Spleen (tissue), 11 donors: ENCODE data around the gene TMEM132D. TPM values are rescaled to one million over a fixed set of nuclear protein-coding genes. Genes with fewer than 3 reads are reported as not detected.

ENCODE experiments used
- DNase-seq: peaks from one replicate; pipeline ENCODE4 v3.0.0-alpha.2; 2020
- H3K27ac ChIP-seq, 8 donors: fragments of 200-600 bp; sonication (generic) in 7 of 8; 1 replicate in 4 of 8; 2 replicates in 4 of 8; pipeline versions ENCODE4 v1.5.0 to v1.8.0; 2016 to 2021; ENCODE audit warnings: inconsistent platforms in 4 of 8, mild to moderate bottlenecking in 4 of 8, moderate library complexity in 1 of 8
- H3K27me3 ChIP-seq, 7 donors: fragments of 200-600 bp; sonication (generic) in 6 of 7; replicated peaks in 1 of 7; 1 replicate in 4 of 7; 2 replicates in 3 of 7; pipeline versions ENCODE4 v1.5.0 to v1.8.0; 2016 to 2021; ENCODE audit warnings: inconsistent platforms in 3 of 7, mild to moderate bottlenecking in 1 of 7
- H3K36me3 ChIP-seq, 6 donors: fragments of 200-600 bp; sonication (generic) in 5 of 6; 1 replicate in 4 of 6; 2 replicates in 2 of 6; pipeline versions ENCODE4 v1.5.0 to v1.8.0; 2016 to 2021; ENCODE audit warnings: inconsistent platforms in 2 of 6
- H3K4me1 ChIP-seq, 6 donors: fragments of 200-600 bp; sonication (generic) in 5 of 6; 1 replicate in 3 of 6; 2 replicates in 3 of 6; pipeline versions ENCODE4 v1.5.0 to v1.8.0; 2016 to 2021; ENCODE audit warnings: inconsistent platforms in 3 of 6
- H3K4me3 ChIP-seq, 8 donors: fragments of 200-600 bp; sonication (generic) in 7 of 8; 1 replicate in 4 of 8; 2 replicates in 4 of 8; pipeline versions ENCODE4 v1.5.0 to v1.8.0; 2016 to 2021; ENCODE audit warnings: inconsistent platforms in 4 of 8, mild to moderate bottlenecking in 4 of 8, moderate library complexity in 2 of 8
- H3K9me3 ChIP-seq, 8 donors: fragments of 200-600 bp; sonication (generic) in 7 of 8; 1 replicate in 4 of 8; 2 replicates in 4 of 8; pipeline versions ENCODE4 v1.5.0 to v1.8.0; 2016 to 2021; ENCODE audit warnings: inconsistent platforms in 4 of 8
- POLR2A ChIP-seq, 3 donors: fragments of 450-650 bp; IDR thresholded peaks; one replicate each; pipeline ENCODE4 v1.5.1; 2017; ENCODE audit warnings: antibody characterized with exemption in 3 of 3, mild to moderate bottlenecking in 1 of 3
- POLR2AphosphoS5 ChIP-seq, 3 donors: sonication (generic); formaldehyde crosslinking; IDR thresholded peaks; one replicate each; pipeline ENCODE4 v1.5.1; 2017; ENCODE audit warnings: antibody characterized with exemption in 3 of 3
- WGBS, 5 donors: extraction: QIAGEN DNeasy Blood & Tissue Kit in 3 of 5; methylation state at CpG; one replicate each; pipeline versions ENCODE4 v1.1.5 to v1.1.7; 2013 to 2018; 5-methylcytosine and 5-hydroxymethylcytosine counted together
- intact Hi-C: fragments of 100-400 bp; cut with DNase I; formaldehyde crosslinking; loops from one replicate; pipeline ENCODE4 v1.15.0; 2023; ENCODE audit warnings: low total_unique reads
- polyA plus RNA-seq, 3 donors: library from polyadenylated mRNA; stranded (reverse); fragments of 200-250 nt; gene quantifications; one replicate each; pipeline ENCODE4 v1.2.1, GENCODE V29; 2013
- total RNA-seq, 7 donors: library from RNA; depleted of rRNA in 3 of 7; stranded (reverse); fragments of >200 nt in 3 of 7; fragmentation: NEBNext Ultra II Directional in 4 of 7; extraction: Animal tissue kit (Norgen Biotek cat#: 25700) in 4 of 7; gene quantifications; one replicate each; pipeline versions ENCODE4 v1.1.0 to v1.2.1, GENCODE V29; 2016 to 2021
- TF ChIP-seq, protein P1 (sequence below), 11 experiments: fragments of 200-600 bp in 7 of 11; fragments of 450-650 bp in 4 of 11; sonication (generic) in 4 of 11; IDR thresholded peaks in 8 of 11; conservative IDR thresholded peaks in 3 of 11; 1 replicate in 7 of 11; 2 replicates in 4 of 11; pipeline versions ENCODE4 v1.4.0 to v1.8.0; 2016 to 2021; ENCODE audit warnings: antibody characterized with exemption in 11 of 11, inconsistent platforms in 4 of 11, mild to moderate bottlenecking in 1 of 11
- donor health status: healthy with polysubstance abuse.
- donor health status: DM: no; HTN: no; CAD: no; lungs with moderate emphysema.
- donor health status: DM: no; HTN: no; CAD: no.
- donor health status: Bipolar disorder and iron deficiency.
- donor health status: healthy.
- donor health status: DM: no; HTN: no; CAD: no.
- donor health status: DM: yes; HTN: yes; CAD: no.

TMEM132D gene
- total and polyA plus RNA-seq, 10 donors: 0.03 TPM; not detected in 9

DNA sequence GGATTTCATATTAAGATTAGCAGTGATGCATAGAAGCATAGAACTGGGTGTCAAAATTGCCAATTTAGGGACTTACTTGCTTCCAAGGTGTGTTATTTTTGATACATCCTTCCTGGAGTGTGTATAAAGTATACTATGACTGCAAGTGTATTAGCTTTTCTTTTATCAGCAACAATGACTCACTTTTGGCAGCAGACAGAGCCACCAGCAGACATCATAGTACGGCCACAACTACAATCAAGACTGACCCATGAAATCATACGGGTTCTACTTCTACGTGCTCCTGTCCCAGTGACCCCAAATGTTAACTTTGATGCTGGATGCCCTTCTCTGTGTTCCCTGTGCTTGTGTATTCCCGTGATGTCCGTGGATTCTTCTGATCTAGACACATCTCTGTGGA is 443.9 kb downstream of the TMEM132D start:
- 78 to 87% (median 83%) methylated on average over 5 of the region's 5 CpGs for WGBS, 5 donors
- no peaks in the 10 kb centered on the region for H3K9me3 ChIP-seq
- no peaks in the 10 kb centered on the region for H3K36me3 ChIP-seq
- TF ChIP-seq, protein P1, sequence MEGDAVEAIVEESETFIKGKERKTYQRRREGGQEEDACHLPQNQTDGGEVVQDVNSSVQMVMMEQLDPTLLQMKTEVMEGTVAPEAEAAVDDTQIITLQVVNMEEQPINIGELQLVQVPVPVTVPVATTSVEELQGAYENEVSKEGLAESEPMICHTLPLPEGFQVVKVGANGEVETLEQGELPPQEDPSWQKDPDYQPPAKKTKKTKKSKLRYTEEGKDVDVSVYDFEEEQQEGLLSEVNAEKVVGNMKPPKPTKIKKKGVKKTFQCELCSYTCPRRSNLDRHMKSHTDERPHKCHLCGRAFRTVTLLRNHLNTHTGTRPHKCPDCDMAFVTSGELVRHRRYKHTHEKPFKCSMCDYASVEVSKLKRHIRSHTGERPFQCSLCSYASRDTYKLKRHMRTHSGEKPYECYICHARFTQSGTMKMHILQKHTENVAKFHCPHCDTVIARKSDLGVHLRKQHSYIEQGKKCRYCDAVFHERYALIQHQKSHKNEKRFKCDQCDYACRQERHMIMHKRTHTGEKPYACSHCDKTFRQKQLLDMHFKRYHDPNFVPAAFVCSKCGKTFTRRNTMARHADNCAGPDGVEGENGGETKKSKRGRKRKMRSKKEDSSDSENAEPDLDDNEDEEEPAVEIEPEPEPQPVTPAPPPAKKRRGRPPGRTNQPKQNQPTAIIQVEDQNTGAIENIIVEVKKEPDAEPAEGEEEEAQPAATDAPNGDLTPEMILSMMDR (IDR thresholded peaks at IDR 0.05 in 8 of 11, conservative IDR thresholded peaks at IDR 0.05 in 3 of 11): no peak
- TF ChIP-seq POLR2AphosphoS5 (IDR thresholded peaks at IDR 0.05): no peak
- TF ChIP-seq POLR2A (IDR thresholded peaks at IDR 0.05): no peak
- no peaks in the 10 kb centered on the region for H3K4me1 ChIP-seq
- intact Hi-C loops: no loop called here
- no peak for DNase-seq
- no peaks in the 10 kb centered on the region for H3K27me3 ChIP-seq
- H3K4me3 ChIP-seq: no peak overlapping the region
- no peak overlapping the region for H3K27ac ChIP-seq

- intact Hi-C loops: no loop called here
- Histone ChIP-seq H3K4me3 (no peak overlapping the region), H3K9me3 (peaks cover 0 to 3% (median 0%) of the 10 kb centered on the region in 8 donors), H3K4me1 (no peaks in the 10 kb centered on the region), H3K27me3 (no peaks in the 10 kb centered on the region), H3K27ac (no peak overlapping the region), H3K36me3 (no peaks in the 10 kb centered on the region)
- TF ChIP-seq POLR2A (IDR thresholded peaks at IDR 0.05): no peak
- TF ChIP-seq, protein P1 (IDR thresholded peaks at IDR 0.05 in 8 of 11, conservative IDR thresholded peaks at IDR 0.05 in 3 of 11): no peak
- TF ChIP-seq POLR2AphosphoS5 (IDR thresholded peaks at IDR 0.05): no peak
- WGBS, 5 donors: 68 to 90% (median 78%) methylated on average over 6 of the region's 6 CpGs
- DNase-seq: no peak
Observed at GRCh38 chr12:129446696-129447095, 457.1 kb downstream of the TMEM132D start.

- intact Hi-C loops: no loop called here
- H3K27ac ChIP-seq: no peak overlapping the region
- no peaks in the 10 kb centered on the region for H3K36me3 ChIP-seq
- no peaks in the 10 kb centered on the region for H3K4me1 ChIP-seq
- no peak for DNase-seq
- peaks cover 0 to 23% (median 12%) of the 10 kb centered on the region in 8 donors for H3K9me3 ChIP-seq
- H3K27me3 ChIP-seq: peaks cover 0 to 4% (median 0%) of the 10 kb centered on the region in 7 donors
- TF ChIP-seq, protein P1 (IDR thresholded peaks at IDR 0.05 in 8 of 11, conservative IDR thresholded peaks at IDR 0.05 in 3 of 11): no peak
- TF ChIP-seq POLR2A (IDR thresholded peaks at IDR 0.05): no peak
- TF ChIP-seq POLR2AphosphoS5 (IDR thresholded peaks at IDR 0.05): no peak
- 74 to 78% (median 75%) methylated on average over 4 of the region's 4 CpGs for WGBS, 5 donors
- H3K4me3 ChIP-seq: no peak overlapping the region
Observed at GRCh38 chr12:129440278-129440677, 463.5 kb downstream of the TMEM132D start.

DNA sequence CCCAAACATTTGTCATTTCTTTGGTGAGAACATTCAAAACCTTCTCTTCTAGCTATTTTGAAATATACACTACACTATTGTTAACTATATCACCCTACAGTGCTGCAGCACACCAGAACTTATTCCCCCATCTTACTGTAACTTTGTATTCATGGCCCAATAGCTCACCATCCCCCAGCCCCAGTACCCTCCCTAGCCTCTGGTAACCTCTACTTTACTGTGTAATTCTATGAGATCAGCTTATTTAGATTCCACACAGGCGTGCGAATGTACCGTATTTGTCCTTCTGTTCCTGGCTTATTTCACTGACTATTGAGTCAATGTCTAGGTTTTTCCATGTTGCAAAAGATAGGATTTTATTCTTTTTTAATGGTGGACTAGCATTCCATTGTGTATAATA is 469.0 kb downstream of the TMEM132D start:
- 93 to 100% (median 94%) methylated on average over 3 of the region's 3 CpGs for WGBS, 5 donors
- TF ChIP-seq POLR2A (IDR thresholded peaks at IDR 0.05) (no peak), POLR2AphosphoS5 (IDR thresholded peaks at IDR 0.05) (no peak)
- TF ChIP-seq, protein P1 (IDR thresholded peaks at IDR 0.05 in 8 of 11, conservative IDR thresholded peaks at IDR 0.05 in 3 of 11): no peak

More for the DNA sequence above, 469.0 kb downstream of the TMEM132D start:
- H3K4me3 ChIP-seq: no peak overlapping the region
- no peaks in the 10 kb centered on the region for H3K4me1 ChIP-seq
- H3K9me3 ChIP-seq: peaks cover 0 to 33% (median 23%) of the 10 kb centered on the region in 8 donors
- no peak for DNase-seq
- intact Hi-C loops: no loop called here
- H3K36me3 ChIP-seq: no peaks in the 10 kb centered on the region
- H3K27me3 ChIP-seq: peaks cover 0 to 4% (median 0%) of the 10 kb centered on the region in 7 donors
- no peak overlapping the region for H3K27ac ChIP-seq
